Epithelial cell of proximal tubule (primary cell): ENCODE results near the gene CCDC34. TPM values are rescaled to one million over a fixed set of nuclear protein-coding genes. Genes with fewer than 3 reads are reported as not detected.
"Not testable (repeated sequence)": the region's sequence is repeated elsewhere in the genome, so short reads cannot be mapped to it uniquely, and the experiment has no call there.

Source experiments
- DNase-seq: peaks from one replicate; pipeline ENCODE4 v3.0.0-alpha.2; 2011; ENCODE audit warnings: low read depth
- H3K4me3 ChIP-seq: 2 replicates; pipeline ENCODE4 v1.5.1; 2011; ENCODE audit warnings: low read depth, mild to moderate bottlenecking, low read length
- CTCF ChIP-seq: conservative IDR thresholded peaks from 2 replicates; pipeline ENCODE4 v1.5.1; 2012; ENCODE audit warnings: low read depth, mild to moderate bottlenecking, low read length
- total RNA-seq: library from RNA; depleted of rRNA; stranded (reverse); fragments of >200 nt; gene quantifications from 2 replicates; pipeline ENCODE4 v1.2.3, GENCODE V29; 2015

Gene CCDC34
- total RNA-seq, 1 donor from 2014 or later, result 5.7 TPM

GRCh38 chr11:27348340-27348873 is 14.6 kb downstream of the CCDC34 start:
- no peak for TF ChIP-seq CTCF
- no peak for DNase-seq
- no peak overlapping the region for H3K4me3 ChIP-seq

GRCh38 chr11:27347359-27348339 is 15.4 kb downstream of the CCDC34 start:
- TF ChIP-seq CTCF, result no peak
- no peak overlapping the region for H3K4me3 ChIP-seq
- no peak for DNase-seq

GRCh38 chr11:27339941-27340340 is 23.1 kb downstream of the CCDC34 start:
- no peak for TF ChIP-seq CTCF
- DNase-seq, result no peak
- H3K4me3 ChIP-seq, result no peak overlapping the region

- DNase-seq, result not testable (repeated sequence)
These were observed 28.3 kb downstream of the CCDC34 start for GRCh38 chr11:27334764-27335163.

GRCh38 chr11:27331981-27332380 is 31.0 kb downstream of the CCDC34 start:
- no peak for TF ChIP-seq CTCF
- H3K4me3 ChIP-seq, result no peak overlapping the region
- DNase-seq, result no peak

More at GRCh38 chr11:27334764-27335163, 28.3 kb downstream of the CCDC34 start:
- H3K4me3 ChIP-seq, result not testable (repeated sequence)

- no peak for TF ChIP-seq CTCF
- no peak overlapping the region for H3K4me3 ChIP-seq
- DNase-seq, result no peak
These were observed 32.3 kb downstream of the CCDC34 start for GRCh38 chr11:27330633-27331270.
